H1 (cell line): Measurements from ENCODE around the gene KCNH5.

Source experiments
- BRCA1 ChIP-seq: IDR thresholded peaks from 2 replicates; pipeline ENCODE4 v1.6.1; 2012; ENCODE audit warnings: low read depth, low read length, improper control_type of control experiment
- CHD2 ChIP-seq: IDR thresholded peaks from 2 replicates; pipeline ENCODE4 v1.6.1; 2012; ENCODE audit warnings: low read length, improper control_type of control experiment
- EP300 ChIP-seq, 2 experiments: IDR thresholded peaks; 1 replicate in 1 of 2; 2 replicates in 1 of 2; pipeline ENCODE4 v1.6.1; 2011 to 2012; ENCODE audit warnings: low read depth in 2 of 2, low read length in 2 of 2, mild to moderate bottlenecking in 2 of 2, borderline replicate concordance in 1 of 2, inconsistent platforms in 1 of 2, moderate library complexity in 1 of 2
- EZH2 ChIP-seq: fragments of 200-600 bp; sonication (generic); IDR thresholded peaks from 2 replicates; pipeline ENCODE4 v1.7.1; 2012; ENCODE audit warnings: low read depth, mild to moderate bottlenecking, moderate library complexity, low read length, inconsistent platforms; ENCODE audit not compliant: severe bottlenecking
- GABPA ChIP-seq: IDR thresholded peaks from 2 replicates; pipeline ENCODE4 v1.6.1; 2011; ENCODE audit warnings: mild to moderate bottlenecking, low read length, moderate library complexity, borderline replicate concordance; ENCODE audit not compliant: insufficient read depth
- JUND ChIP-seq: IDR thresholded peaks from 2 replicates; pipeline ENCODE4 v1.6.1; 2011; ENCODE audit warnings: mild to moderate bottlenecking, improper control_type of control experiment, low read length
- NRF1 ChIP-seq: IDR thresholded peaks from 2 replicates; pipeline ENCODE4 v1.6.1; 2011; ENCODE audit warnings: mild to moderate bottlenecking, low read depth, low read length, improper control_type of control experiment
- PHF8 ChIP-seq: fragments of 200-600 bp; sonication (generic); conservative IDR thresholded peaks from 2 replicates; pipeline ENCODE4 v1.7.1; 2012; ENCODE audit warnings: low read depth, mild to moderate bottlenecking, inconsistent platforms, low read length, moderate library complexity
- SRF ChIP-seq: IDR thresholded peaks from 2 replicates; pipeline ENCODE4 v1.6.1; 2011; ENCODE audit warnings: mild to moderate bottlenecking, low read depth, low read length, moderate library complexity
- TAF7 ChIP-seq: optimal IDR thresholded peaks from 2 replicates; pipeline ENCODE3; 2011; ENCODE audit warnings: low read depth, mild to moderate bottlenecking, inconsistent platforms, low read length, moderate library complexity, borderline replicate concordance
- YY1 ChIP-seq: IDR thresholded peaks from 2 replicates; pipeline ENCODE4 v1.6.1; 2011; ENCODE audit warnings: low read depth, mild to moderate bottlenecking, low read length
- ZNF274 ChIP-seq: IDR thresholded peaks from 2 replicates; pipeline ENCODE4 v1.7.0; 2012; ENCODE audit warnings: low read length, borderline replicate concordance; ENCODE audit errors: extremely low read depth
- TF ChIP-seq, protein P1 (sequence below), 3 experiments: IDR thresholded peaks; 1 replicate in 2 of 3; 2 replicates in 1 of 3; pipeline versions ENCODE4 v1.5.1 to v1.6.1; 2011; ENCODE audit warnings: low read length in 3 of 3, mild to moderate bottlenecking in 3 of 3, inconsistent platforms in 2 of 3, low read depth in 1 of 3, moderate library complexity in 1 of 3; ENCODE audit not compliant: insufficient read depth in 1 of 3; ENCODE audit errors: control extremely low read depth in 1 of 3
- TF ChIP-seq, protein P2 (sequence below): IDR thresholded peaks from 2 replicates; pipeline ENCODE4 v1.6.1; 2012; ENCODE audit warnings: low read length, inconsistent platforms

DNA sequence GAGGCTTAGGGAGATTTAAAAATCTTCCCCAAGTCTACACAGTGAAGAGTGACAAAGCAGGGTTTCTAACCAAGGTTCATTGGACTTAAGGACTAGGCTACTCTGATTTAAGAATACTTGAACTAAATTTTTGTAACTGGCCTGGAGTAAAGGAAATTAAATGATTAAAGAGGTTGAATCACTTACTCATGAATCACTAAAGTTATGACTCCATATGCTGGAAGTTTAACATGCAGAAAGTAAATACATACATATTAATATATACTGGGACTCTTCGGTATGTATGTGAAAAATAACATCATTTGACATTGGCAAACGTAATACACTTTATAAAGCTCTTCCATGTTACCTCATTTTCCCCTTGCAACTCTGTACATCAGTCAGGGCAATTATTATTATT lies 322.9 kb downstream of the KCNH5 start:
- TF ChIP-seq, protein P1, sequence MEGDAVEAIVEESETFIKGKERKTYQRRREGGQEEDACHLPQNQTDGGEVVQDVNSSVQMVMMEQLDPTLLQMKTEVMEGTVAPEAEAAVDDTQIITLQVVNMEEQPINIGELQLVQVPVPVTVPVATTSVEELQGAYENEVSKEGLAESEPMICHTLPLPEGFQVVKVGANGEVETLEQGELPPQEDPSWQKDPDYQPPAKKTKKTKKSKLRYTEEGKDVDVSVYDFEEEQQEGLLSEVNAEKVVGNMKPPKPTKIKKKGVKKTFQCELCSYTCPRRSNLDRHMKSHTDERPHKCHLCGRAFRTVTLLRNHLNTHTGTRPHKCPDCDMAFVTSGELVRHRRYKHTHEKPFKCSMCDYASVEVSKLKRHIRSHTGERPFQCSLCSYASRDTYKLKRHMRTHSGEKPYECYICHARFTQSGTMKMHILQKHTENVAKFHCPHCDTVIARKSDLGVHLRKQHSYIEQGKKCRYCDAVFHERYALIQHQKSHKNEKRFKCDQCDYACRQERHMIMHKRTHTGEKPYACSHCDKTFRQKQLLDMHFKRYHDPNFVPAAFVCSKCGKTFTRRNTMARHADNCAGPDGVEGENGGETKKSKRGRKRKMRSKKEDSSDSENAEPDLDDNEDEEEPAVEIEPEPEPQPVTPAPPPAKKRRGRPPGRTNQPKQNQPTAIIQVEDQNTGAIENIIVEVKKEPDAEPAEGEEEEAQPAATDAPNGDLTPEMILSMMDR (IDR thresholded peaks at IDR 0.05; ENCODE audit: control extremely low read depth in 1 of 3, insufficient read depth in 1 of 3, low read depth in 1 of 3, low read length in 3 of 3): no peak
- TF ChIP-seq JUND (no peak), EZH2 (no peak), EP300 (IDR thresholded peaks at IDR 0.05; ENCODE audit: borderline replicate concordance in 1 of 2, low read depth in 2 of 2, low read length in 2 of 2) (no peak), SRF (no peak), YY1 (no peak), NRF1 (no peak), ZNF274 (no peak), BRCA1 (no peak), CHD2 (no peak), GABPA (no peak), PHF8 (no peak), TAF7 (no peak)
- TF ChIP-seq, protein P2, sequence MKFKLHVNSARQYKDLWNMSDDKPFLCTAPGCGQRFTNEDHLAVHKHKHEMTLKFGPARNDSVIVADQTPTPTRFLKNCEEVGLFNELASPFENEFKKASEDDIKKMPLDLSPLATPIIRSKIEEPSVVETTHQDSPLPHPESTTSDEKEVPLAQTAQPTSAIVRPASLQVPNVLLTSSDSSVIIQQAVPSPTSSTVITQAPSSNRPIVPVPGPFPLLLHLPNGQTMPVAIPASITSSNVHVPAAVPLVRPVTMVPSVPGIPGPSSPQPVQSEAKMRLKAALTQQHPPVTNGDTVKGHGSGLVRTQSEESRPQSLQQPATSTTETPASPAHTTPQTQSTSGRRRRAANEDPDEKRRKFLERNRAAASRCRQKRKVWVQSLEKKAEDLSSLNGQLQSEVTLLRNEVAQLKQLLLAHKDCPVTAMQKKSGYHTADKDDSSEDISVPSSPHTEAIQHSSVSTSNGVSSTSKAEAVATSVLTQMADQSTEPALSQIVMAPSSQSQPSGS: no peak
